ENCODE measurements around the gene NAPB. TPM values are rescaled to one million over a fixed set of nuclear protein-coding genes. Genes with fewer than 3 reads are reported as not detected.

NAPB gene
- total and polyA plus RNA-seq, 2 of the 8 experiments (the other 6 are each of a cell fraction or from before 2014, with no cell fraction given): 6.2 to 12.3 TPM

DNA sequence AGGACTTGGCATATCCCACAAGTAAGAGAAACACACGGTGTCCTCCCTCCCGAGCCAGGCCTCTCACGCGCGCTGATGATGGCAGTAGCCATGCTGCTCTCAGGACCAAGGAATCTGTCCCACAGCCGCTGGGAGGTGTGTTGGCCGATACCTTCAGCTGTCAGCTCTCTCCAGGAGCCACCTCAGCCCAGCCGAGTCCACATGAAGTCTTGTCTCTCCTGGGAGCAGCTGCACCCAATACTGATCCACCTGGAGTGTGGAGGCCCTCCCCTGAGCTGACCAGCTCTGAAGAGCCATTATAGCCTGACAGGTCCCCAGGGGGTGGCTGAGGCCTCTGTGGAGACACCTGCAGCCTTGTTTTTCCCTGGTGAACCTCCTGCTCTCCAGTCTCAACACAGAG, 94.5 kb downstream of the NAPB start:
- no peak overlapping the region for H2BK5ac ChIP-seq (ENCODE audit: low read depth, low read length)
- no peak overlapping the region for H3K23ac ChIP-seq (ENCODE audit: insufficient read length)
- no peak overlapping the region for H3K4me2 ChIP-seq (ENCODE audit: insufficient read depth in 1 of 2, low read depth in 2 of 2, low read length in 2 of 2)
- H4K20me1 ChIP-seq (replicated peaks in 1 of 2; ENCODE audit: control insufficient read depth in 1 of 2, insufficient read depth in 2 of 2, low read length in 2 of 2): no peaks in the 10 kb centered on the region
- no peak for FAIRE-seq
- no peak overlapping the region for H3K4me3 ChIP-seq (ENCODE audit: extremely low read depth in 1 of 4, insufficient read depth in 2 of 4, low read depth in 3 of 4, low read length in 4 of 4)
- no peaks in the 10 kb centered on the region for H3K27me3 ChIP-seq (replicated peaks in 1 of 4; ENCODE audit: control insufficient read depth in 3 of 4, extremely low read depth in 1 of 4, insufficient read depth in 3 of 4, low read length in 3 of 4)
- H2BK15ac ChIP-seq (ENCODE audit: low read length): no peak overlapping the region
- TF ChIP-seq POLR2A (IDR thresholded peaks at IDR 0.05; ENCODE audit: control extremely low read depth in 1 of 2, low read depth in 2 of 2, low read length in 2 of 2) (no peak), RBBP5 (IDR thresholded peaks at IDR 0.05; ENCODE audit: borderline replicate concordance, low read depth, low read length) (no peak), TCF12 (IDR thresholded peaks at IDR 0.05; ENCODE audit: low read depth, low read length) (no peak), RFX5 (IDR thresholded peaks at IDR 0.05; ENCODE audit: borderline replicate concordance, low read depth, low read length) (no peak), GTF2F1 (IDR thresholded peaks at IDR 0.05; ENCODE audit: borderline replicate concordance, low read depth, low read length) (no peak), SAP30 (IDR thresholded peaks at IDR 0.05; ENCODE audit: insufficient read depth, insufficient replicate concordance, low read length) (no peak)
- H2AK5ac ChIP-seq (ENCODE audit: low read depth, low read length): no peak overlapping the region
- no peak overlapping the region for H2BK120ac ChIP-seq (replicated peaks; ENCODE audit: low read depth, low read length)
- no peak overlapping the region for H2AFZ ChIP-seq (ENCODE audit: low read length)
- ChIA-PET POLR2A (ENCODE audit: partially characterized antibody) (no interaction called here), CTCF (ENCODE audit: partially characterized antibody) (interaction anchor here (0.6 to 1.1 kb wide), 2 partner anchors 13 to 438 kb away, joined by 3 to 5 read pairs; no protein-coding TSS in a partner anchor)
- 81% methylated on average over 8 of the region's 8 CpGs; no CpG with 5 or more reads in 1 of the 2 experiments for WGBS, 2 experiments (ENCODE audit: extremely low coverage in 1 of 2, insufficient coverage in 1 of 2, insufficient read length in 1 of 2, insufficient replicate concordance in 2 of 2, low coverage in 1 of 2, low lambda C conversion rate in 2 of 2, missing lambda C conversion rate in 1 of 2)
- H3K9me3 ChIP-seq (ENCODE audit: insufficient read depth in 2 of 2, low read depth in 1 of 2, low read length in 1 of 2): peaks cover 0 to 4% of the 10 kb centered on the region in 2 experiments; a peak in 3 of 4 replicates
- no peak overlapping the region for H4K91ac ChIP-seq (replicated peaks; ENCODE audit: insufficient read length, low read length)
- no peak overlapping the region for H3K56ac ChIP-seq (replicated peaks; ENCODE audit: insufficient read length, low read depth, low read length)
- H4K5ac ChIP-seq (ENCODE audit: insufficient read length, low read depth, low read length): no peak overlapping the region
- H3K36me3 ChIP-seq (ENCODE audit: control insufficient read depth in 2 of 4, insufficient read depth in 4 of 4, low read length in 3 of 4): no peaks in the 10 kb centered on the region
- no peak overlapping the region for H3K4ac ChIP-seq (replicated peaks; ENCODE audit: insufficient read length, low read depth, low read length)
- no peak overlapping the region for H3K27ac ChIP-seq (ENCODE audit: low read depth, low read length)
- no peaks in the 10 kb centered on the region for H3K23me2 ChIP-seq (ENCODE audit: low read depth, low read length)
- H3K4me1 ChIP-seq (replicated peaks in 1 of 4; ENCODE audit: control insufficient read depth in 3 of 4, insufficient read depth in 4 of 4, low read length in 3 of 4): peaks cover 0 to 6% (median under 1%) of the 10 kb centered on the region in 4 experiments; a peak in 1 of 7 replicates
- H3K9ac ChIP-seq (replicated peaks in 1 of 4; ENCODE audit: extremely low read depth in 1 of 4, low read depth in 3 of 4, low read length in 3 of 4): no peak overlapping the region
- no peak for DNase-seq (ENCODE audit: low read depth in 1 of 2, low spot score in 2 of 2)
- H2BK20ac ChIP-seq (ENCODE audit: low read length): no peak overlapping the region
- no peak overlapping the region for H2BK12ac ChIP-seq (ENCODE audit: low read depth, low read length)
- H3K79me2 ChIP-seq (ENCODE audit: control insufficient read depth in 1 of 2, insufficient read depth in 2 of 2, low read length in 2 of 2): no peaks in the 10 kb centered on the region
- H3K14ac ChIP-seq (ENCODE audit: insufficient read length): no peak overlapping the region
- no peaks in the 10 kb centered on the region for H3K79me1 ChIP-seq (ENCODE audit: low read depth, low read length)
- H3K18ac ChIP-seq (ENCODE audit: extremely low read depth, low read length): no peak overlapping the region
- no peak overlapping the region for H4K8ac ChIP-seq (ENCODE audit: extremely low read depth, insufficient read depth, low read length)
